HepG2 (cell line): Measurements from ENCODE around the gene PLCL1. TPM values are rescaled to one million over a fixed set of nuclear protein-coding genes. Genes with fewer than 3 reads are reported as not detected.

Experiments used
- ATAC-seq: fragments of 200-7000 bp; cut with Tn5 transposase; 3 replicates; pipeline ENCODE4 v1.9.1; 2020; ENCODE audit warnings: mild to moderate bottlenecking, moderate library complexity
- BruUV-seq: library from RNA; stranded (reverse); fragments of 400-500 nt; replicated peaks from 2 replicates; lab custom pipeline; 2021; lab: Mats Ljungman, UMichigan
- CTCF ChIA-PET: fragments of 300-600 bp; formaldehyde crosslinking; extraction: SDS; loops from one replicate; lab custom pipeline; 2021; ENCODE audit warnings: low total read pairs, inconsistent platforms, low intra/inter-chr PET ratio; lab: Yijun Ruan, JAX
- POLR2A ChIA-PET: fragments of 350-600 bp; sonication (Branson Sonifier 250); formaldehyde crosslinking; loops from one replicate; lab custom pipeline; 2020; ENCODE audit warnings: antibody characterized with exemption, inconsistent platforms; lab: Yijun Ruan, JAX
- DNase-seq: peaks from one replicate; pipeline ENCODE4 v3.0.0-alpha.2; 2015; ENCODE audit warnings: low spot score
- FAIRE-seq: peaks from 3 replicates; lab custom pipeline; 2011; peaks lifted over from hg19 to GRCh38; lab: Jason Lieb, UNC
- H2AFZ ChIP-seq: one replicate; pipeline ENCODE4 v1.6.1; 2011; ENCODE audit warnings: low read length, inconsistent platforms
- H3K27ac ChIP-seq: fragments of 300-600 bp; 3 replicates; pipeline ENCODE4 v1.8.0; 2011; ENCODE audit warnings: mixed run types, mild to moderate bottlenecking, mixed read lengths, low read length, inconsistent platforms; ENCODE audit not compliant: insufficient read depth; ENCODE audit errors: extremely low read length
- H3K27me3 ChIP-seq, 2 experiments: fragments of 200-600 bp in 1 of 2; 2 replicates in 1 of 2; 3 replicates in 1 of 2; pipeline versions ENCODE4 v1.6.0 to v1.8.0; 2011; ENCODE audit warnings: low read length in 2 of 2, mild to moderate bottlenecking in 2 of 2, moderate library complexity in 2 of 2, inconsistent platforms in 1 of 2; ENCODE audit not compliant: insufficient read depth in 2 of 2, control insufficient read depth in 1 of 2
- H3K36me3 ChIP-seq, 2 experiments: fragments of 200-600 bp in 1 of 2; replicated peaks in 1 of 2; 2 replicates in 1 of 2; 3 replicates in 1 of 2; pipeline versions ENCODE4 v1.5.1 to v1.8.0; 2011; ENCODE audit warnings: low read length in 2 of 2, inconsistent platforms in 1 of 2; ENCODE audit not compliant: insufficient read depth in 2 of 2, control insufficient read depth in 1 of 2
- H3K4me1 ChIP-seq: 2 replicates; pipeline ENCODE4 v1.5.1; 2012; ENCODE audit warnings: low read length, inconsistent platforms; ENCODE audit not compliant: insufficient read depth
- H3K4me2 ChIP-seq: 2 replicates; pipeline ENCODE4 v1.6.0; 2011; ENCODE audit warnings: low read depth, low read length, inconsistent platforms
- H3K4me3 ChIP-seq, 3 experiments: fragments of 200-600 bp in 1 of 3; sonication (generic), shearing (Covaris generic) in 1 of 3; replicated peaks in 1 of 3; 2 replicates each; pipeline ENCODE4 v1.5.1; 2011 to 2016; ENCODE audit warnings: low read length in 3 of 3, inconsistent platforms in 2 of 3, low read depth in 2 of 3, mild to moderate bottlenecking in 2 of 3, control low read depth in 1 of 3, mixed read lengths in 1 of 3; ENCODE audit not compliant: insufficient read depth in 1 of 3
- H3K79me2 ChIP-seq: one replicate; pipeline ENCODE4 v1.6.1; 2011; ENCODE audit warnings: low read length, inconsistent platforms; ENCODE audit not compliant: insufficient read depth
- H3K9ac ChIP-seq: 2 replicates; pipeline ENCODE4 v1.6.0; 2011; ENCODE audit warnings: mild to moderate bottlenecking, low read depth, low read length, inconsistent platforms; ENCODE audit not compliant: insufficient read depth
- H3K9me3 ChIP-seq: 2 replicates; pipeline ENCODE4 v1.5.1; 2012; ENCODE audit warnings: mild to moderate bottlenecking, low read length
- H4K20me1 ChIP-seq: 2 replicates; pipeline ENCODE4 v1.6.0; 2011; ENCODE audit warnings: inconsistent platforms, mild to moderate bottlenecking, low read length, moderate library complexity; ENCODE audit not compliant: insufficient read depth
- GATAD1 ChIP-seq: IDR thresholded peaks from 2 replicates; pipeline ENCODE4 v1.6.1; 2016; ENCODE audit warnings: missing genetic modification reagents, missing compliant biosample characterization
- REXO4 ChIP-seq: sonication (generic); formaldehyde crosslinking; IDR thresholded peaks from 2 replicates; pipeline ENCODE4 v1.8.0; 2022; ENCODE audit warnings: missing genetic modification reagents, mild to moderate bottlenecking, borderline replicate concordance
- SETDB1 ChIP-seq: sonication (generic); formaldehyde crosslinking; IDR thresholded peaks from 2 replicates; pipeline ENCODE4 v1.5.1; 2020; ENCODE audit warnings: missing genetic modification reagents, mild to moderate bottlenecking, borderline replicate concordance
- ZNF296 ChIP-seq: sonication (generic); formaldehyde crosslinking; conservative IDR thresholded peaks from 2 replicates; pipeline ENCODE4 v1.5.0; 2020; ENCODE audit warnings: mild to moderate bottlenecking, missing genetic modification reagents
- ZNF33A ChIP-seq: sonication (generic); formaldehyde crosslinking; IDR thresholded peaks from 2 replicates; pipeline ENCODE4 v1.5.1; 2020; ENCODE audit warnings: missing genetic modification reagents, mild to moderate bottlenecking, moderate library complexity, borderline replicate concordance
- ZNF589 ChIP-seq: sonication (generic); formaldehyde crosslinking; conservative IDR thresholded peaks from 2 replicates; pipeline ENCODE4 v1.8.0; 2022; ENCODE audit warnings: mild to moderate bottlenecking, moderate library complexity, missing genetic modification reagents
- ZNF615 ChIP-seq: sonication (generic); formaldehyde crosslinking; IDR thresholded peaks from 2 replicates; pipeline ENCODE4 v1.5.0; 2020; ENCODE audit warnings: mild to moderate bottlenecking, missing genetic modification reagents, borderline replicate concordance
- ZNF773 ChIP-seq: sonication (generic); formaldehyde crosslinking; IDR thresholded peaks from 2 replicates; pipeline ENCODE4 v1.4.0; 2020; ENCODE audit warnings: missing genetic modification reagents, borderline replicate concordance
- WGBS: methylation state at CpG from one replicate; pipeline ENCODE4 v1.1.6; 2017; ENCODE audit warnings: low lambda C conversion rate; 5-methylcytosine and 5-hydroxymethylcytosine counted together
- in situ Hi-C: cut with HindIII; loops from 2 replicates; pipeline ENCODE4 v1.10.0; 2017; ENCODE audit warnings: low pct_unique_long_range_greater_than_20kb; ENCODE audit not compliant: extremely low pct_ligation_motif_present
- intact Hi-C: fragments of 100-400 bp; cut with micrococcal nuclease; formaldehyde crosslinking; loops from one replicate; pipeline ENCODE4 v1.10.0; 2022; ENCODE audit not compliant: unreplicated experiment
- polyA plus RNA-seq, 8 experiments: library from polyadenylated mRNA; depleted of rRNA in 3 of 8; stranded (reverse) in 7 of 8; unstranded in 1 of 8; fragments of >200 nt; fragmentation: Illumina TruSeq in 4 of 8; extraction: Trizol in 4 of 8; gene quantifications; 2 replicates each; pipeline versions ENCODE4 v1.2.1 to v1.2.3, GENCODE V29; 2011 to 2016; ENCODE audit warnings: low read depth in 4 of 8, missing spikeins in 1 of 8, mixed read lengths in 1 of 8; ENCODE audit not compliant: insufficient read depth in 1 of 8
- total RNA-seq, 5 experiments: library from RNA; depleted of rRNA; stranded (reverse); fragments of >200 nt; fragmentation: Illumina TruSeq; extraction: Trizol; gene quantifications; 2 replicates each; pipeline ENCODE4 v1.2.3, GENCODE V29; 2016; ENCODE audit warnings: low read depth in 1 of 5
- TF ChIP-seq, protein P1 (sequence below): sonication (generic); formaldehyde crosslinking; IDR thresholded peaks from 2 replicates; pipeline ENCODE4 v1.5.1; 2020; ENCODE audit warnings: missing genetic modification reagents, mild to moderate bottlenecking, borderline replicate concordance
- TF ChIP-seq, protein P2 (sequence below): sonication (generic); formaldehyde crosslinking; IDR thresholded peaks from 2 replicates; pipeline ENCODE4 v1.4.0; 2020; ENCODE audit warnings: mild to moderate bottlenecking, missing genetic modification reagents
- TF ChIP-seq, protein P3 (sequence below): sonication (generic); formaldehyde crosslinking; IDR thresholded peaks from 2 replicates; pipeline ENCODE4 v1.8.1; 2023; ENCODE audit warnings: missing genetic modification reagents, inconsistent platforms, borderline replicate concordance
- TF ChIP-seq, protein P4 (sequence below): sonication (generic); formaldehyde crosslinking; IDR thresholded peaks from 2 replicates; pipeline ENCODE4 v1.9.0; 2021; ENCODE audit warnings: missing genetic modification reagents, mild to moderate bottlenecking, borderline replicate concordance

Gene PLCL1
- total and polyA plus RNA-seq, 2 of the 13 experiments (the other 11 are each of a cell fraction or from before 2014, with no cell fraction given): not detected

DNA sequence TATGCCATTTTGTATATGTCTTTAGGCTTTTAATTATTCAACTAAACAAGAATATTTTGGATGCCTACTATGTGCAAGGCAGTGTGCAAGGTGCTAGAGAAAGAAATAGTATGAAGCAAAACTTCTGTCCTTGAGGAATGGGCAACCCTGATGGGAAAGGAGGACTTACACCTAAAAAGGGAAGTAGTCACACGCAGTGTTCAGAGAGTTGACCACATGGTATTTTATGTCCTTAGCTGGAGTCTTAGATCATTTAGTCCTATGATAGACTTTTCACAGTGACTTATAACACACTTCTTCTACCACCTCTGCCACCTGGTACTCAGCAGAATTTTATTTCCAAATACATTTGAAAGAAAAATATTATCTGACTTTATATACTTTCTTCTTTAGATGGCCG lies 291.6 kb downstream of the PLCL1 start (continued):
- TF ChIP-seq REXO4 (CRISPR knock-in tag): no peak
- no peak for TF ChIP-seq ZNF589 (CRISPR knock-in tag)
- no peak for TF ChIP-seq ZNF296 (CRISPR knock-in tag)

DNA sequence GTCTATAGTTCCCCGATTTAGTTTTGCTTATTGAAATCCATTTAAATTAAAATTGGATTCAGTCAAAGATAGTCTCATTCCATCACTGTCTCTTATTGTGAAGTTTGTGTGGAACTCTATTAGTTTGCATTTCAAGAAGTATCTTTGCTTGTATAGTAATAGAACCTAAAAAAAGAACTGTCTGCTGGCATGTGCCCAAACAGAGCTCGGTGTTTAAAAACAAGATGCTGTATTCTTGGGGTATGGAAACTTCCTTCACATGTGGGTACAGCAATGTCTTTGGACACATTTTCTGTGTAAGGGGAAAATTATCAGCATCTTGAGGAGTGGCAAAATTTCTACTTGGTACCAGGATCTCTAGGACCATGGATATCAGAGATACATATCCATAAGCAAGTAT lies 292.6 kb downstream of the PLCL1 start:
- TF ChIP-seq, protein P1, sequence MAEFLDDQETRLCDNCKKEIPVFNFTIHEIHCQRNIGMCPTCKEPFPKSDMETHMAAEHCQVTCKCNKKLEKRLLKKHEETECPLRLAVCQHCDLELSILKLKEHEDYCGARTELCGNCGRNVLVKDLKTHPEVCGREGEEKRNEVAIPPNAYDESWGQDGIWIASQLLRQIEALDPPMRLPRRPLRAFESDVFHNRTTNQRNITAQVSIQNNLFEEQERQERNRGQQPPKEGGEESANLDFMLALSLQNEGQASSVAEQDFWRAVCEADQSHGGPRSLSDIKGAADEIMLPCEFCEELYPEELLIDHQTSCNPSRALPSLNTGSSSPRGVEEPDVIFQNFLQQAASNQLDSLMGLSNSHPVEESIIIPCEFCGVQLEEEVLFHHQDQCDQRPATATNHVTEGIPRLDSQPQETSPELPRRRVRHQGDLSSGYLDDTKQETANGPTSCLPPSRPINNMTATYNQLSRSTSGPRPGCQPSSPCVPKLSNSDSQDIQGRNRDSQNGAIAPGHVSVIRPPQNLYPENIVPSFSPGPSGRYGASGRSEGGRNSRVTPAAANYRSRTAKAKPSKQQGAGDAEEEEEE (CRISPR knock-in tag): no peak
- TF ChIP-seq, protein P2, sequence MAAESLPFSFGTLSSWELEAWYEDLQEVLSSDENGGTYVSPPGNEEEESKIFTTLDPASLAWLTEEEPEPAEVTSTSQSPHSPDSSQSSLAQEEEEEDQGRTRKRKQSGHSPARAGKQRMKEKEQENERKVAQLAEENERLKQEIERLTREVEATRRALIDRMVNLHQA (CRISPR knock-in tag): no peak
- TF ChIP-seq GATAD1 (CRISPR knock-in tag) (no peak), ZNF33A (CRISPR knock-in tag) (no peak), ZNF773 (CRISPR knock-in tag) (no peak), SETDB1 (CRISPR knock-in tag) (no peak), ZNF615 (CRISPR knock-in tag) (no peak)
- TF ChIP-seq, protein P3, sequence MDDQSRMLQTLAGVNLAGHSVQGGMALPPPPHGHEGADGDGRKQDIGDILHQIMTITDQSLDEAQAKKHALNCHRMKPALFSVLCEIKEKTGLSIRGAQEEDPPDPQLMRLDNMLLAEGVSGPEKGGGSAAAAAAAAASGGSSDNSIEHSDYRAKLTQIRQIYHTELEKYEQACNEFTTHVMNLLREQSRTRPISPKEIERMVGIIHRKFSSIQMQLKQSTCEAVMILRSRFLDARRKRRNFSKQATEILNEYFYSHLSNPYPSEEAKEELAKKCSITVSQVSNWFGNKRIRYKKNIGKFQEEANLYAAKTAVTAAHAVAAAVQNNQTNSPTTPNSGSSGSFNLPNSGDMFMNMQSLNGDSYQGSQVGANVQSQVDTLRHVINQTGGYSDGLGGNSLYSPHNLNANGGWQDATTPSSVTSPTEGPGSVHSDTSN (CRISPR knock-in tag): no peak
- TF ChIP-seq, protein P4, sequence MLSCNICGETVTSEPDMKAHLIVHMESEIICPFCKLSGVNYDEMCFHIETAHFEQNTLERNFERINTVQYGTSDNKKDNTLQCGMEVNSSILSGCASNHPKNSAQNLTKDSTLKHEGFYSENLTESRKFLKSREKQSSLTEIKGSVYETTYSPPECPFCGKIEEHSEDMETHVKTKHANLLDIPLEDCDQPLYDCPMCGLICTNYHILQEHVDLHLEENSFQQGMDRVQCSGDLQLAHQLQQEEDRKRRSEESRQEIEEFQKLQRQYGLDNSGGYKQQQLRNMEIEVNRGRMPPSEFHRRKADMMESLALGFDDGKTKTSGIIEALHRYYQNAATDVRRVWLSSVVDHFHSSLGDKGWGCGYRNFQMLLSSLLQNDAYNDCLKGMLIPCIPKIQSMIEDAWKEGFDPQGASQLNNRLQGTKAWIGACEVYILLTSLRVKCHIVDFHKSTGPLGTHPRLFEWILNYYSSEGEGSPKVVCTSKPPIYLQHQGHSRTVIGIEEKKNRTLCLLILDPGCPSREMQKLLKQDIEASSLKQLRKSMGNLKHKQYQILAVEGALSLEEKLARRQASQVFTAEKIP (CRISPR knock-in tag): no peak
- H3K4me3 ChIP-seq: no peak overlapping the region
- FAIRE-seq: no peak
- H3K27me3 ChIP-seq: no peaks in the 10 kb centered on the region
- H3K9me3 ChIP-seq: no peaks in the 10 kb centered on the region
- ChIA-PET CTCF (no interaction called here), POLR2A (no interaction called here)
- H3K9ac ChIP-seq: no peak overlapping the region
- ATAC-seq: no peak
- no peak overlapping the region for H2AFZ ChIP-seq
- in situ Hi-C loops (no loop called here), intact Hi-C loops (no loop called here)
- WGBS: 12% methylated on average over 2 of the region's 2 CpGs
- H3K36me3 ChIP-seq: no peaks in the 10 kb centered on the region
- no peak for DNase-seq
- BruUV-seq: no TSS peak
- H3K4me2 ChIP-seq: no peak overlapping the region
- no peaks in the 10 kb centered on the region; the same call in 1 of the 2 replicates for H3K4me1 ChIP-seq
- no peaks in the 10 kb centered on the region for H4K20me1 ChIP-seq
- no peaks in the 10 kb centered on the region for H3K79me2 ChIP-seq
- no peak overlapping the region for H3K27ac ChIP-seq
